IgD-negative memory B cell (primary cell): ENCODE data around the gene TEDDM1. TPM values are rescaled to one million over a fixed set of nuclear protein-coding genes. Genes with fewer than 3 reads are reported as not detected.

Experiments
- H3K27ac Mint-ChIP-seq, 3 donors: one replicate each; pipeline ENCODE4 v1.8.0; 2020 to 2022; ENCODE audit warnings: mild to moderate bottlenecking in 3 of 3, mixed read lengths in 3 of 3, moderate library complexity in 1 of 3
- H3K27me3 Mint-ChIP-seq: one replicate; pipeline ENCODE4 v1.8.0; 2021; ENCODE audit warnings: mixed read lengths
- H3K36me3 Mint-ChIP-seq: one replicate; pipeline ENCODE4 v1.8.0; 2020; ENCODE audit warnings: mild to moderate bottlenecking, mixed read lengths
- H3K4me1 Mint-ChIP-seq, 3 donors: one replicate each; pipeline ENCODE4 v1.8.0; 2020 to 2022; ENCODE audit warnings: mixed read lengths in 3 of 3, mild to moderate bottlenecking in 1 of 3
- H3K4me3 Mint-ChIP-seq, 4 donors: one replicate each; pipeline ENCODE4 v1.8.0; 2020 to 2022; ENCODE audit warnings: mild to moderate bottlenecking in 4 of 4, mixed read lengths in 4 of 4, moderate library complexity in 3 of 4
- H3K9me3 Mint-ChIP-seq, 3 donors: one replicate each; pipeline ENCODE4 v1.8.0; 2020 to 2021; ENCODE audit warnings: mixed read lengths in 3 of 3, mild to moderate bottlenecking in 1 of 3
- polyA plus RNA-seq: library from polyadenylated mRNA; unstranded; fragments of 300-500 nt; fragmentation: Illumina TruSeq; gene quantifications from one replicate; pipeline ENCODE4 v1.2.3, GENCODE V29; 2021

The TEDDM1 gene
- polyA plus RNA-seq, 1 donor from 2014 or later = 0.08 TPM

DNA sequence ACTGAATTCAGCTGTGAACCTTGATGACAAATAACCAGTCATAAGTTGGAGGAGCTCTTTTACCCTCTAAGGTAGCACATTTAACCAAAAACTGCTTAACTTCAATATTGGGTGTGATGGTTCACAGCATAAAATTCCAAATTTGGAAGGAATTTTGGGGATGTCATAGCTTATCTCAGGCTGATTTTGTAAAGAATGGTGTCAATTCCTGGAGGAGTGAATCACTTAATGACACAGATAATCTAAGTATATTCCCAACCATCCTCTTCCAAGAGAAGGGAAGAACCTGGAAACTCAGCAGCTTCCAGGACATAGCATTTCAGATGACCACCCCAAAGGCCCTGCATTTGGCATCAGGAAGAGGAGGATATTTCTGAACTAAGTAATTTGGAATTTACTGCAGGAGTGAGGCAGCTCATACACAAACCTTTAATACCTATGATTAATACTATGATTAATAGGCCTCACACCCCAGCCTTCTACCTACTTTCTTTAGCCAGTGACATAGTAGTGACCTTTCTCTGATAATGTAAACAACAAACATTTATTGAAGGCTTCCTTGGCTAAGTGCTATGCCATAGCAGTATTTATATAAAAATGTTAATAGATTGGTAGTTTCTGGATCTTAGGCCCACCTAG, 23.4 kb downstream of the TEDDM1 start:
- H3K27me3 Mint-ChIP-seq = no peaks in the 10 kb centered on the region

DNA sequence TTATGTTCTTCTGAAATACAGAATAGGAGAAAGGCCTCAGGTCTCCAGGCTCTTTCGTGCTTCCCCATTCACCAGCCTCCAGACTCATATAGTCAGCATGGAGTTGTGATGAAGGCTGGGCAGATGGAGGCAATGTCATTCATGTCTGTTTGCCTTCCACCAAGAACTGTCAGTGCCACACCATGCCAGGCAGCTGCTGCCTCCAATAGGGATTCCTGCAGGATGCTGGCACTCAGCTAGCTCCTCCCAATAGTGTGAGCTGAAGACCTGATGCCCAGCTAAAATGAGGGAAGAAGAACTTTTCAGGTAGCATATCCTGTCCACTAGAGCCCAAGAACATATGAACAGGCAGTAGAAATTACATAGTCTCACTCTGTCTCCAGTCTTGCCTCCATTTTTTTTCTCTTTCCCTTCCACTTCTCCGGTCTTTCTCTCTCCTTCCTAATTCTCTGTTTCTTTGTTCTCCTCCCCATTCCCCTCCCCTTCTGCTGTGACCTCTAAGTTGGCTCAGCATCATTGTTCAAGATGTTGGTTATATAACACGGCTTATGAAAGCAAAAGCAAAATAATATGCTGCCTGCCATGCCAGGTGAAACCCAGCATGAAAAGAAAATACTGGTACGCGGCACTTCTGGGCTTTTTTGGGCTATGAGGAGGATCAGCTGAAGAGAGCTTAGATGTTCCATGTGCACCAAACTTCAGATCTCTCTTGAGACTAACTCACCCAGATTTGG, 26.2 kb downstream of the TEDDM1 start:
- Mint-ChIP-seq H3K27me3 (no peaks in the 10 kb centered on the region), H3K27ac (no peak overlapping the region), H3K4me1 (no peaks in the 10 kb centered on the region), H3K4me3 (no peak overlapping the region), H3K9me3 (no peaks in the 10 kb centered on the region), H3K36me3 (no peaks in the 10 kb centered on the region)

More for the DNA sequence above, 23.4 kb downstream of the TEDDM1 start:
- H3K27ac Mint-ChIP-seq = no peak overlapping the region
- H3K4me1 Mint-ChIP-seq = no peaks in the 10 kb centered on the region
- H3K36me3 Mint-ChIP-seq = no peaks in the 10 kb centered on the region
- H3K4me3 Mint-ChIP-seq = no peak overlapping the region
- no peaks in the 10 kb centered on the region for H3K9me3 Mint-ChIP-seq

DNA sequence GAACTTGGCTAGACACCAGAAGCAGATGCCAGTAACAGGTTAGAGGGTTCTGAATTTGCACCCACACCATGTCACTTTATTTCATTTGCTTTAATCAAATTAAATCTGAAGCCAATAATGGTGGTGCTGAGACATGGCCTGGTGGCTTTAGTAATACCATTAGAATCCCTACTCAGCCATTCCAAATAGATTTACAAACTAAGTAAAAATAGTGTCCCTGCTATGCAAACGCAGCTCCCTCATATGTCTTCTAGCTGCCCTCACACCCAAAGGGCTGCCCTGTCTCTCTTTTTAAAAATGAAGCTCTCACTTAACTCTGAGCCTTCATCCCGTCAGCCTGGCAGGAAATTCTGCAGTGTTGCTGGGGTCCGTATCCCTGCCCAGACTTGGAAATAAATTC, 29.9 kb downstream of the TEDDM1 start:
- no peak overlapping the region for H3K4me3 Mint-ChIP-seq
- H3K9me3 Mint-ChIP-seq = no peaks in the 10 kb centered on the region
- H3K27ac Mint-ChIP-seq = no peak overlapping the region
- peaks cover 3% of the 10 kb centered on the region for H3K27me3 Mint-ChIP-seq
- no peaks in the 10 kb centered on the region for H3K36me3 Mint-ChIP-seq
- H3K4me1 Mint-ChIP-seq = peaks cover 0 to 10% (median 8%) of the 10 kb centered on the region in 3 donors

DNA sequence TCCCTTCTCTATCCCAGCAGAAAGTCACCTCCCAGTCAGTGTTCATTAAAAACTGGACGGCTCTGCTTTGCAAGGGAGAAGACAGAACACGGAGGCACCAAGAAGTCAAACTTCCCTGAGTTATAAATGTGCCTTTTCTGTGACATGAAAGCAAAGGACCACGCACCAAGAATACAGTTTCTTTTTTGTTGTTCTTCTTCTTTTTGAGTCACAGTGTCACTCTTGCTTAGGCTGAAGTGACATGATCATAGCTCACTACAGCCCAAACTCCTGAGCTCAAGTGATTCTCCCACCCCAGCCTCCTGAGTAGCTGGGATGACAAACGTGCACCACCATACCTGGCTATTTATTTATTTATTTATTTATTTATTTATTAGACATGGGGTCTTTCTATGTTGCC, 31.6 kb downstream of the TEDDM1 start:
- Mint-ChIP-seq H3K4me3 (peak overlapping the region in 2 of 4 donors; percentile 35 to 83), H3K9me3 (no peaks in the 10 kb centered on the region), H3K27me3 (peaks cover 5% of the 10 kb centered on the region), H3K4me1 (peaks cover 0 to 10% (median 8%) of the 10 kb centered on the region in 3 donors), H3K36me3 (no peaks in the 10 kb centered on the region), H3K27ac (no peak overlapping the region)

DNA sequence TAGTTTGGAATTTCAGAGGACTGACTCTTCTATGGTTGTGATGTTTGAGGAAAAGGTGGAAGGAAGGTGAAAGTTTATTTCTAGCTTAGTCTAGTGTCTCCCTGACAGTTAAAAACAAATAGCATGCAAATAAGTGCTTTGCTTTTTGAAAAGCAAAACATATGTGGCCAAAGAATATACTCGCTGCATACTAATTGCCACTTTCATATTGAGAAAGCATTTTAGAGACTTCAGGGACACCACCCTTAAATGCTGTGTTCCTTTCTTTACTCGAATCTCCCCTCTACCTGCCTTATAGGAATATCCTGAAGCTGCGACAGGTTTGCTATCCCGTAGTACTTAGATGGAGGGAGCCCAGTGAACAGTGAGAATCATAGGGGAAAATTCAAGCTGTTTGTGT, 32.1 kb downstream of the TEDDM1 start:
- no peaks in the 10 kb centered on the region for H3K36me3 Mint-ChIP-seq
- H3K27ac Mint-ChIP-seq = no peak overlapping the region
- H3K4me3 Mint-ChIP-seq = peak overlapping the region in 2 of 4 donors; percentile 35 to 83
- peaks cover 0 to 10% (median 8%) of the 10 kb centered on the region in 3 donors for H3K4me1 Mint-ChIP-seq
- H3K9me3 Mint-ChIP-seq = no peaks in the 10 kb centered on the region
- peaks cover 9% of the 10 kb centered on the region for H3K27me3 Mint-ChIP-seq

DNA sequence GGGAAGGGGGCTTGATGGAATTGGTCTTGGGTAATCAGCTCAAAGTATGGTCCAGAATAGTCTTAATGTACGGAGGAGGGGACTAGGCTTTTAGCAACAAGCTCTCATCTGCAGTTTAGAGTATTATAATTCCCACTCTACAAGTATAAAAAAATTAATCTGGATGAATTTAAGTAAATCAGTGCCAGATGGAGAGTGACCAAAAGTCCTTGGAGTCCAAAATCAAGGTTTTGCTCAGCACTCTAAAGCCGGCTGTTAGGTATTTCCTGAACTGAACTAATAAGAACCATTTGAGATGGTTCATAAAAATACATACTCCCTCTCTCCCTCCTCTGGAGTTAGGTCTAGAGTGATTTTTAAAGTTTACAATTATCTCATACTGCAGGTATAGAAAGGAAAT, 32.5 kb downstream of the TEDDM1 start:
- peaks cover 0 to 10% (median 8%) of the 10 kb centered on the region in 3 donors for H3K4me1 Mint-ChIP-seq
- H3K9me3 Mint-ChIP-seq = no peaks in the 10 kb centered on the region
- H3K27me3 Mint-ChIP-seq = peaks cover 9% of the 10 kb centered on the region
- no peak overlapping the region for H3K27ac Mint-ChIP-seq
- peak overlapping the region in 1 of 4 donors; percentile 83 for H3K4me3 Mint-ChIP-seq
- no peaks in the 10 kb centered on the region for H3K36me3 Mint-ChIP-seq

DNA sequence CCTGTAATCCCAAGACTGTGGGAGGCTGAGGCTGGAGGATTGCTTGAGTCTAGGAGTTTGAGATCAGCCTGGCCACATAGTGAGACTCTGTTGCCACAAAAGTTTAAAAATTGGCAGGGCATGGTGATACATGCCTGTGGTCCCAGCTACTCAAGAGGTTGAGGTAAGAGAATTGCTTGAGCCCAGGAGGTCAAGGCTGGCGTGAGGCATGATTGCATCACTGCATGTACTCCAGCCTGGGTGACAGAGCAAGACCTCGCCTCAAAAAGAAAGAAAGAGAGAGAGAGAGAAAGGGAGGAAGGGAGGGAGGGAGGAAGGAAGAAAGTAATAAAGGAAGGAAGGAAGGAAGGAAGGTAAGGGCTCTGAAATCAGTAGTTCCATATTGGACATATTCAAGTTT, 33.9 kb downstream of the TEDDM1 start:
- H3K9me3 Mint-ChIP-seq = no peaks in the 10 kb centered on the region
- peaks cover 9% of the 10 kb centered on the region for H3K27me3 Mint-ChIP-seq
- peaks cover 0 to 10% (median 8%) of the 10 kb centered on the region in 3 donors for H3K4me1 Mint-ChIP-seq
- H3K27ac Mint-ChIP-seq = no peak overlapping the region
- no peaks in the 10 kb centered on the region for H3K36me3 Mint-ChIP-seq
- H3K4me3 Mint-ChIP-seq = no peak overlapping the region

DNA sequence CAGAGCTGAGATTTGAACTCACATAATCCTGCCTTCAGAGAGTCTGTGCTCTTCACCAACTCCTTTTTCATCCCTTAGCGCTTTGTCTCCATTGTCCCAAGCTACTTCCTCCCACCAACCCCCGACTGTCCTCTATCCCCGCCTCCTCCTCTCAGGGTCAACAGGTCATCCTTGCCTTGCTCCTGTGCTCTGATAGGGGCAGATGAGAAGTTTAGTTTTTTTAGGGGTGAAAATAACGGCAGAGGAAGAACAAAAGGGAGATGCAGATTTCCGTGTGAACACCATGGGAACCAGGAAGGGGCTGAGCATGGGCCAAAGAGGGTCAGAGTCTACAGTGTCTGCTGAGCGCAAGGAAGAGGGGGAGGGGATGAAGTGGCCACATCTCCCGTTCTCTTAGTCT, 40.8 kb downstream of the TEDDM1 start:
- no peak overlapping the region for H3K27ac Mint-ChIP-seq
- peaks cover 4% of the 10 kb centered on the region for H3K27me3 Mint-ChIP-seq
- no peak overlapping the region for H3K4me3 Mint-ChIP-seq
- H3K9me3 Mint-ChIP-seq = no peaks in the 10 kb centered on the region
- no peaks in the 10 kb centered on the region for H3K4me1 Mint-ChIP-seq
- no peaks in the 10 kb centered on the region for H3K36me3 Mint-ChIP-seq

DNA sequence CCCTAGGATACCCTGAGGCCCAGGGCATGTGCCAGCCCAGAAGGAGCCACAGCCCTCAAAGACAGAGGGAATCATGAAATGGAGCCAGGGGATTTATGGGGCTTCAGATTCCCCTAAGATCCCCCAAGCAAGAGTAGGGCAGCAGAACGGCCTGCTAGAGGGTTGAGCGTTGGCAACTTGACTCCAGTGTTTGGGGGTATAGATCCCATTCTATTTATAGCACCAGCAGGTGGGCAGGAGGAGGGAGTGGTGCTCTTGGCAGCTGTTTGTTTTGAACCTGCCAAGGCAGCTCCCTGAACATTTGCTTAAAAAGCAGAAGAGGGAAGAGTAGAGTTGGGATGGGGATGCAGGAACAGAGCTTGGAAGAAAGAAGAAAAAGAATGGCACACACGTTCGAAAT, 42.6 kb downstream of the TEDDM1 start:
- Mint-ChIP-seq H3K4me1 (no peaks in the 10 kb centered on the region), H3K4me3 (no peak overlapping the region), H3K27ac (no peak overlapping the region), H3K36me3 (no peaks in the 10 kb centered on the region), H3K27me3 (no peaks in the 10 kb centered on the region), H3K9me3 (no peaks in the 10 kb centered on the region)

DNA sequence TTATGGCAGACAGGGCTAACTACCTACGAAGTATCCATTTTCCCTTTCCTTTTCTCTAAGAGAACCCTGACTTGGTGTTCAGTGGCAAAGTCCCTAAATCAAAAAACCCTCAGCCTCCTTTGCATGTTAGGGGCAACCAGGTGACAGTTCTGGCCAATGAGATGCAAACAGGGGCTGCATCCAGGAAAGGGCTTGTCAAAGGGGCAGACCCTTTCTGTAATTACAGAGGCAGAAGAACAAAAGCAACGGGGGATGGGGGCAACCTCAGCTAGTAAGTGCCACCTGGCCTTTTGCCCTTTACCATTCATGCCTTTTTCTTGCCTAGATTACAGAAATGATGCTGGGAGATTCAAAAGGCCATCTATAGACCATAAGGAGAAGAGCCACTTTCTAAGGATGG, 43.3 kb downstream of the TEDDM1 start:
- no peak overlapping the region for H3K4me3 Mint-ChIP-seq
- no peaks in the 10 kb centered on the region for H3K36me3 Mint-ChIP-seq
- no peaks in the 10 kb centered on the region for H3K4me1 Mint-ChIP-seq
- H3K9me3 Mint-ChIP-seq = no peaks in the 10 kb centered on the region
- no peak overlapping the region for H3K27ac Mint-ChIP-seq
- no peaks in the 10 kb centered on the region for H3K27me3 Mint-ChIP-seq

DNA sequence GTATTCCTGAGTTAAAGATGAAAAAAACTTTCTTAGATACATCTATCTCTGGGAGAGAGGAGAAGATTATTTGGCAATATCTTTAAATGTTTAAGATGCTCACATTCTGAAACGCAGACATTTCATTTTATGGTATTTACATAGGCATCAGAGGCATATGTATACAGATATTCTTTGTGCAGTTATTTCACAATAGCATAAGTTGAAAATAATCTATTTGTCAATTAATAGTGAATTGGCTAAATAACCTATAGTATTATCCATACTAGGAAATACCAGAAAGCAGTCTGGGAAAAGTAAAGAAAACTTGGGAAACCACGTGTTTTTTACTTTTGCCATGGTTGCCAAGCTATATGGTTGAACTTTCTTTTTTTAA, 44.8 kb downstream of the TEDDM1 start:
- H3K27me3 Mint-ChIP-seq = no peaks in the 10 kb centered on the region
- H3K9me3 Mint-ChIP-seq = no peaks in the 10 kb centered on the region

DNA sequence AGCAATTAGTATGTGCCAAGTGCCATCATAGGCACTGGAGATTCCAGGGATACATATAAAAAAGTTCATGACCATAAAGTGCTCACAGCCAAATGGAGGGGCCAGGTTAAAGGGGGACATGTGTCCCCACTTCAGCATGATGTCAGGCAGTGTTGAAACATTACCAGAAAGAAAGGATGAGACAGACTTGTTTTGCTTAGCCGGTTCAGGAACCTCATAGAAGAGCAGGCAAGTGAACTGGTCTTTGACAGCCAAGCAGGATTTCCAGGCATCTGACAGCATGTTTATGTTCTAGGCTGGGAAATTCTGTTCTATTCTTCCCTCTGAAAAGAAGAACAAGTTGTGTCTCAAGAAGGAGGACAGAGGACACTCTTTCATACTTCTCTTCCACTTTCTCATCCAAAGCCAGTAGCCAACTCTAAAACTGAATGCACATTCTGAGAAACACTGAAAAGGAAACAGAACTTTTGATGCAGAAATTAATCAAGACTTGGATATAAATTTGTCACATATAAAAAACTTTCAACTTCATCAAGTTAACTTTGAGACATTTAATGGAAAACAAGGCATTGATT, 48.6 kb downstream of the TEDDM1 start:
- Mint-ChIP-seq H3K9me3 (no peaks in the 10 kb centered on the region), H3K4me1 (no peaks in the 10 kb centered on the region), H3K27me3 (no peaks in the 10 kb centered on the region), H3K4me3 (no peak overlapping the region), H3K27ac (no peak overlapping the region), H3K36me3 (no peaks in the 10 kb centered on the region)

More for the DNA sequence above, 44.8 kb downstream of the TEDDM1 start:
- no peaks in the 10 kb centered on the region for H3K36me3 Mint-ChIP-seq
- no peaks in the 10 kb centered on the region for H3K4me1 Mint-ChIP-seq
- H3K4me3 Mint-ChIP-seq = no peak overlapping the region
- H3K27ac Mint-ChIP-seq = no peak overlapping the region

DNA sequence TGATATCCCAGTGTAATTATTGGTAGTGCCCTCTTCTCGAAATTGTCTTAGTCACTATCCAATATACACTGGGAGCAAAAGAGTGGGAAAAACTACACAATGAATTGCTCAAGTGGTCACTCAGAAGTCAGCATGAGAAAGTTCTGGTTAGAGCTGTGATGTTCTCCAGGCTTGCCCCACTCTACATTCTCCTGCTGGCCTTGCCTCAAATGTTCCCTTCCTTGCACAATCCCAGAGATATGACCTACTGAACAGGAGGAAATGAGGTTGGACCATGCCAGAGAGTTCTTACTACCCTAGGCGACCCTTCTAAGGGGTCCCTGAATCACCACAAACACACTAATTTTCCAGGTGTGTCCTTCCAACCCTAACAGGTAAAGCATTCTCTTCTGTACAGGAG, 49.6 kb downstream of the TEDDM1 start:
- no peaks in the 10 kb centered on the region for H3K27me3 Mint-ChIP-seq
- H3K27ac Mint-ChIP-seq = no peak overlapping the region
- H3K9me3 Mint-ChIP-seq = no peaks in the 10 kb centered on the region
- H3K4me1 Mint-ChIP-seq = no peaks in the 10 kb centered on the region
- no peaks in the 10 kb centered on the region for H3K36me3 Mint-ChIP-seq
- no peak overlapping the region for H3K4me3 Mint-ChIP-seq

DNA sequence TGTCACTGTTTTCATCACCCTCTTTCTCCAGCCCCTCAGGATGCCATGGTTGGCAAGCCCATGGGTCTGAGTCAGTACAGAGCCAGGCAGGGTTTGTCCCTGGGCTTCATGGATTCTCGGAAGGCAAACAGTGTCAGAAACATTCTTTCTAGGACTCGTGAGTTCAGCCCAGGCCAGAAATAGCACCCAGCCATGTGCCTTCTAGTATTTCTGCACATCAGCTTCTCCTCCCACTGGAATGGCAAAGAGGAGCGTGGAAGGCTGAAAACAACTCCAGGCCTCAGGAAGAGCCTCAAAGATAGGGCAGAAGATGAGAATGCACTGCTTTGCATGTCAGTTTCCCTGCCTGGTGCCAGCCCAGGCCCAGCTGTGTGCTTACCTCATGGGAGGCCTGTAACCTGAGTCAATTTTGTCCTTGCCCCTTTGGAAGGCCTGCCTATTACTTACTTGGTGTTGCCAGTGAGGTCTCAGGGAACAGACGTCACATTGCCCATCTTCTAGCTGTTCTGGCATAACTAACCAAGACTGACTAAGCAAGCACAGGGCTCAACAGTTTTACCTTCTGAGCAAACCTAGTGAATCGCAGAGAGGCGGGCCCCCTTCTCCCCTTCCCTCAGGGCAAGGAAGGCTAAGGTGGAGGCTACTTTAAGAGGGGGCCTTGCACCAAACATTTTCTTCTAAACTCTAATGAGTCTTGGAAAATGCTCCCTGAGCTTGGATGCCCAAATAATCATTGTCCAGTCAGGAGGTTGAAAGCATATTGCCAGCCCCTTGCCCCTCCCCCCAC, 51.3 kb downstream of the TEDDM1 start:
- no peaks in the 10 kb centered on the region for H3K4me1 Mint-ChIP-seq
- no peaks in the 10 kb centered on the region for H3K36me3 Mint-ChIP-seq
- no peak overlapping the region for H3K27ac Mint-ChIP-seq
- H3K9me3 Mint-ChIP-seq = no peaks in the 10 kb centered on the region
- no peak overlapping the region for H3K4me3 Mint-ChIP-seq
- H3K27me3 Mint-ChIP-seq = no peaks in the 10 kb centered on the region
